ENCODE data around the gene NDUFA7.

DNA sequence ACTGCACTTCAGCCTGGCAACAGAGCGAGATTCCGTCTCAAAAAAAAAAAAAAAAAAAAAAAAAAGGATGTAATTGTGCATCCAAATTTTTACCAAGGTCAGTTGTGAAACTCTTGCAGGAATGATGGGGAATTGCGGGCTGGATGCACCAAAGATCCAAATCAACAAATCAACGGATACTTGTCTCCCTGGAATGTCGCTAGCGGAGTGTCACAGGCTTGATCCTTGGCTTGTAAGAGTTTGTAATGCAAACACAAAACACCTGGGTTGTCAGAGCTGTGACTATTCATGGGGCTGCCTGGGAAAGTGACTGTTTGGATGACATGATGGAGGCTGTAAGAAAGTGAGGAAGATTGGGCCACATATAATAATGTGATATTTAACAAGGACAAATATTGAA, 17.7 kb upstream of the NDUFA7 start:
- TF ChIP-seq CTCF (IDR thresholded peaks at IDR 0.05; ENCODE audit: insufficient read depth, low read depth, low read length) (no peak), EZH2 (IDR thresholded peaks at IDR 0.05; ENCODE audit: insufficient read depth, low read length) (no peak)
